ENCODE data around the gene IL20RA. TPM values are rescaled to one million over a fixed set of nuclear protein-coding genes. Genes with fewer than 3 reads are reported as not detected.

Gene IL20RA
- total RNA-seq, 3 donors from 2014 or later (not counting 1 experiment from before 2014, with no cell fraction given), result not detected

GRCh38 chr6:136990242-136990578 lies 54.6 kb downstream of the IL20RA start:
- no peaks in the 10 kb centered on the region for H3K9me3 ChIP-seq (ENCODE audit: control insufficient read depth, insufficient read depth, low read length)
- H3K27ac Mint-ChIP-seq, result no peak overlapping the region
- DNase-seq (no peak), ATAC-seq (no peak)
- no peaks in the 10 kb centered on the region for H3K36me3 Mint-ChIP-seq
- H3K36me3 ChIP-seq (ENCODE audit: control insufficient read depth, insufficient read depth, low read length), result no peaks in the 10 kb centered on the region
- H3K4me1 ChIP-seq (ENCODE audit: control insufficient read depth, insufficient read depth, low read length), result peaks cover 7% of the 10 kb centered on the region
- peaks cover 65 to 83% of the 10 kb centered on the region in 2 donors for H3K27me3 Mint-ChIP-seq (ENCODE audit: low read depth in 2 of 2)
- no peak overlapping the region for H3K4me3 Mint-ChIP-seq
- no peak for TF ChIP-seq CTCF (IDR thresholded peaks at IDR 0.05)
- H3K27me3 ChIP-seq (ENCODE audit: control insufficient read depth, insufficient read depth, low read length), result peaks cover 31% of the 10 kb centered on the region
- no peaks in the 10 kb centered on the region for H3K4me1 Mint-ChIP-seq
- no peak overlapping the region for H3K4me3 ChIP-seq (ENCODE audit: low read length)
- WGBS (ENCODE audit: insufficient coverage), result 44% methylated on average over 4 of the region's 4 CpGs
- H3K27ac ChIP-seq (ENCODE audit: low read length), result no peak overlapping the region
- intact Hi-C loops (cut with micrococcal nuclease), result no loop called here
- no peaks in the 10 kb centered on the region for H3K9me3 Mint-ChIP-seq

GRCh38 chr6:136989571-136990241 lies 55.1 kb downstream of the IL20RA start:
- Histone ChIP-seq H3K36me3 (ENCODE audit: control insufficient read depth, insufficient read depth, low read length) (no peaks in the 10 kb centered on the region), H3K4me3 (ENCODE audit: low read length) (no peak overlapping the region), H3K4me1 (ENCODE audit: control insufficient read depth, insufficient read depth, low read length) (peaks cover 7% of the 10 kb centered on the region), H3K27me3 (ENCODE audit: control insufficient read depth, insufficient read depth, low read length) (peaks cover 31% of the 10 kb centered on the region), H3K27ac (ENCODE audit: low read length) (no peak overlapping the region), H3K9me3 (ENCODE audit: control insufficient read depth, insufficient read depth, low read length) (no peaks in the 10 kb centered on the region)
- DNase-seq (no peak), ATAC-seq (peak in 1 of 3 donors; percentile 25)
- Mint-ChIP-seq H3K4me1 (no peaks in the 10 kb centered on the region), H3K4me3 (no peak overlapping the region), H3K27ac (no peak overlapping the region), H3K9me3 (no peaks in the 10 kb centered on the region), H3K36me3 (no peaks in the 10 kb centered on the region), H3K27me3 (ENCODE audit: low read depth in 2 of 2) (peaks cover 64 to 78% of the 10 kb centered on the region in 2 donors)
- TF ChIP-seq CTCF (IDR thresholded peaks at IDR 0.05), result no peak
- WGBS (ENCODE audit: insufficient coverage), result 3% methylated on average over 40 of the region's 40 CpGs
- intact Hi-C loops (cut with micrococcal nuclease), result no loop called here

- no peak overlapping the region for H3K27ac Mint-ChIP-seq
- no peaks in the 10 kb centered on the region for H3K9me3 Mint-ChIP-seq
- H3K36me3 Mint-ChIP-seq, result no peaks in the 10 kb centered on the region
- DNase-seq (no peak), ATAC-seq (no peak)
- Histone ChIP-seq H3K4me1 (ENCODE audit: control insufficient read depth, insufficient read depth, low read length) (peaks cover 7% of the 10 kb centered on the region), H3K27me3 (ENCODE audit: control insufficient read depth, insufficient read depth, low read length) (peaks cover 31% of the 10 kb centered on the region), H3K4me3 (ENCODE audit: low read length) (no peak overlapping the region), H3K9me3 (ENCODE audit: control insufficient read depth, insufficient read depth, low read length) (no peaks in the 10 kb centered on the region), H3K36me3 (ENCODE audit: control insufficient read depth, insufficient read depth, low read length) (no peaks in the 10 kb centered on the region), H3K27ac (ENCODE audit: low read length) (no peak overlapping the region)
- H3K27me3 Mint-ChIP-seq (ENCODE audit: low read depth in 2 of 2), result peaks cover 55 to 61% of the 10 kb centered on the region in 2 donors
- TF ChIP-seq CTCF (IDR thresholded peaks at IDR 0.05), result no peak
- no peaks in the 10 kb centered on the region for H3K4me1 Mint-ChIP-seq
- H3K4me3 Mint-ChIP-seq, result no peak overlapping the region
- 58% methylated on average over 4 of the region's 4 CpGs for WGBS (ENCODE audit: insufficient coverage)
- intact Hi-C loops (cut with micrococcal nuclease), result no loop called here
Observed at GRCh38 chr6:136987526-136987925, 57.2 kb downstream of the IL20RA start.

DNA sequence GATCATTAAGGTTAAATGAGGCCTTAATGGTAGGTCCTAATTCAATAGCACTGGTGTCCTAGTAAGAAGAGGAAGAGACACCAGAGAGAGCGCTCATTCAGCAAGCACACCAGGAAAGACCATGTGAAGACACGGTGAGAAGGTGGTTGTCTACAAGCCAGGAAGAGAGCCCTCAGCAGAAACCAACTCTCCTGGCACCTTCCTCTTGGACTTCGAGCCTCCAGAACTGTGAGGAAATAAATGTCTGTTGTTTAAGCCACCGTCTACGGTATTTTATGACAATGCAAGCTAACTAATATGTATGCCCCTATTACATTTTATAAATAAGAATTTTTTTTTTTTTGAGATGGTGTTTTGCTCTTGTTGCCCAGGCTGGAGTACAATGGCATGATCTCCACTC lies 59.3 kb downstream of the IL20RA start:
- ATAC-seq (no peak), DNase-seq (no peak)
- intact Hi-C loops (cut with micrococcal nuclease), result no loop called here
- no peak for TF ChIP-seq CTCF (IDR thresholded peaks at IDR 0.05)
- H3K27ac Mint-ChIP-seq, result no peak overlapping the region
- WGBS (ENCODE audit: insufficient coverage), result 86% methylated on average over 3 of the region's 5 CpGs
- H3K4me3 Mint-ChIP-seq, result no peak overlapping the region
- Histone ChIP-seq H3K9me3 (ENCODE audit: control insufficient read depth, insufficient read depth, low read length) (no peaks in the 10 kb centered on the region), H3K4me1 (ENCODE audit: control insufficient read depth, insufficient read depth, low read length) (peaks cover 7% of the 10 kb centered on the region), H3K4me3 (ENCODE audit: low read length) (no peak overlapping the region), H3K27ac (ENCODE audit: low read length) (no peak overlapping the region), H3K36me3 (ENCODE audit: control insufficient read depth, insufficient read depth, low read length) (no peaks in the 10 kb centered on the region), H3K27me3 (ENCODE audit: control insufficient read depth, insufficient read depth, low read length) (peaks cover 16% of the 10 kb centered on the region)
- H3K4me1 Mint-ChIP-seq, result no peaks in the 10 kb centered on the region
- H3K9me3 Mint-ChIP-seq, result no peaks in the 10 kb centered on the region
- peaks cover 44 to 51% of the 10 kb centered on the region in 2 donors for H3K27me3 Mint-ChIP-seq (ENCODE audit: low read depth in 2 of 2)
- H3K36me3 Mint-ChIP-seq, result no peaks in the 10 kb centered on the region

All from natural killer cell (primary cell).